Measurements from ENCODE around the gene C15orf39. TPM values are rescaled to one million over a fixed set of nuclear protein-coding genes. Genes with fewer than 3 reads are reported as not detected.

C15orf39 gene
- total RNA-seq, 4 donors from 2014 or later: 13.8 to 20.1 (median 17.2) TPM

DNA sequence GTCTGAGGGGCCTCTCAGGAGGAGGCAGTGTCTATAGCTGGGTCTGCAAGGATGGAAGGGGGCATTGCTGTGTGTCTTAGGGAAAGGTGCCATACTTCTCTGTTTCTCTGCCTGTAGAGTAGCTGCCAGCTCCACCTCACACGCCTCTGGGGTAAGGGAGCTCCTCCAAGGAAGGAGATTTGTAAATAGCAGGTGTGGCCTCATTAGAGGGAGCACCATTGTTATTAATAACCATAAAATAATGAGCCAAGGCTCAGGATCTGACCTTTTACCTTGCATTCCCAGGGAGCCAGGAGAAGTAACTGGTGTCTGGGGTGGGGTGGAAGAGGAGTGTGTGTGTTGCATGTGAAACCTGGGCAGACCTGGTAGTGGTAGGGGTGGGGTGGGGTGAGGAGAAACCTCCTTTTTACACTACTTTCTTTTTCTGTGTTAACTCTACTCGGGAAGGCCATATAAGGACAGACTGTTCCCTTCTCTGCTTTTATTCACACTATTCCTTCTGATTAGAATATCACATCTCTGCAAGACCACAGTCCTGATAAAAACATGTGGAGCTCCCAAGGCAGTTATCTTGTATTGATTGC lies 2.2 kb upstream of the C15orf39 start:
- WGBS, 2 donors: 74 to 84% methylated on average over 2 of the region's 2 CpGs
- Histone ChIP-seq H3K27ac (peak overlapping the region in 1 of 4 donors; percentile 97), H3K36me3 (no peaks in the 10 kb centered on the region), H3K9me3 (no peaks in the 10 kb centered on the region), H3K4me3 (no peak overlapping the region), H3K4me1 (peaks cover 0 to 57% (median 33%) of the 10 kb centered on the region in 4 donors), H3K27me3 (no peaks in the 10 kb centered on the region)
- no peak for DNase-seq (ENCODE audit: low spot score in 2 of 2)
- TF ChIP-seq EP300 (IDR thresholded peaks at IDR 0.05): no peak
- TF ChIP-seq POLR2A (IDR thresholded peaks at IDR 0.05): no peak
- TF ChIP-seq, protein P1, sequence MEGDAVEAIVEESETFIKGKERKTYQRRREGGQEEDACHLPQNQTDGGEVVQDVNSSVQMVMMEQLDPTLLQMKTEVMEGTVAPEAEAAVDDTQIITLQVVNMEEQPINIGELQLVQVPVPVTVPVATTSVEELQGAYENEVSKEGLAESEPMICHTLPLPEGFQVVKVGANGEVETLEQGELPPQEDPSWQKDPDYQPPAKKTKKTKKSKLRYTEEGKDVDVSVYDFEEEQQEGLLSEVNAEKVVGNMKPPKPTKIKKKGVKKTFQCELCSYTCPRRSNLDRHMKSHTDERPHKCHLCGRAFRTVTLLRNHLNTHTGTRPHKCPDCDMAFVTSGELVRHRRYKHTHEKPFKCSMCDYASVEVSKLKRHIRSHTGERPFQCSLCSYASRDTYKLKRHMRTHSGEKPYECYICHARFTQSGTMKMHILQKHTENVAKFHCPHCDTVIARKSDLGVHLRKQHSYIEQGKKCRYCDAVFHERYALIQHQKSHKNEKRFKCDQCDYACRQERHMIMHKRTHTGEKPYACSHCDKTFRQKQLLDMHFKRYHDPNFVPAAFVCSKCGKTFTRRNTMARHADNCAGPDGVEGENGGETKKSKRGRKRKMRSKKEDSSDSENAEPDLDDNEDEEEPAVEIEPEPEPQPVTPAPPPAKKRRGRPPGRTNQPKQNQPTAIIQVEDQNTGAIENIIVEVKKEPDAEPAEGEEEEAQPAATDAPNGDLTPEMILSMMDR (IDR thresholded peaks at IDR 0.05): no peak

DNA sequence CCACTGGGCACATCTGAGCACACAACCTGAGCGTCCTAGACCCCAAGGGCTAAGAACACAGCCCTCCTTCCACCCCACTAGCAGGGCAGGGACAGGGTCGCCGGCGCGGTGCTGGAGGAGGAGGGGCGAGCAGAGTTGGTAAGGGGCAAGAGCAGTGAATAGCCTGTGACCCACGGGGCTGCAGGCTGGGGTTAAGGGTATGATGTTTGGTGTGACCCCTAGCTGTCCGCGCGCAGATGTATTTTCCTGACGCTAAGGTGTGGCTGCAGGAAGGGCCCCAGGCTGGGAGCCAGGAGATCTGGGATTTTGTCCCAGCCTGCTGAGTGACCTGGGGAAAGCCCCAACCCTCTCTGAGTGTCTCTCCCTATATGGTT lies 1.3 kb upstream of the C15orf39 start:
- H3K27ac ChIP-seq: peak overlapping the region in 2 of 4 donors; percentile 97 to 98

DNA sequence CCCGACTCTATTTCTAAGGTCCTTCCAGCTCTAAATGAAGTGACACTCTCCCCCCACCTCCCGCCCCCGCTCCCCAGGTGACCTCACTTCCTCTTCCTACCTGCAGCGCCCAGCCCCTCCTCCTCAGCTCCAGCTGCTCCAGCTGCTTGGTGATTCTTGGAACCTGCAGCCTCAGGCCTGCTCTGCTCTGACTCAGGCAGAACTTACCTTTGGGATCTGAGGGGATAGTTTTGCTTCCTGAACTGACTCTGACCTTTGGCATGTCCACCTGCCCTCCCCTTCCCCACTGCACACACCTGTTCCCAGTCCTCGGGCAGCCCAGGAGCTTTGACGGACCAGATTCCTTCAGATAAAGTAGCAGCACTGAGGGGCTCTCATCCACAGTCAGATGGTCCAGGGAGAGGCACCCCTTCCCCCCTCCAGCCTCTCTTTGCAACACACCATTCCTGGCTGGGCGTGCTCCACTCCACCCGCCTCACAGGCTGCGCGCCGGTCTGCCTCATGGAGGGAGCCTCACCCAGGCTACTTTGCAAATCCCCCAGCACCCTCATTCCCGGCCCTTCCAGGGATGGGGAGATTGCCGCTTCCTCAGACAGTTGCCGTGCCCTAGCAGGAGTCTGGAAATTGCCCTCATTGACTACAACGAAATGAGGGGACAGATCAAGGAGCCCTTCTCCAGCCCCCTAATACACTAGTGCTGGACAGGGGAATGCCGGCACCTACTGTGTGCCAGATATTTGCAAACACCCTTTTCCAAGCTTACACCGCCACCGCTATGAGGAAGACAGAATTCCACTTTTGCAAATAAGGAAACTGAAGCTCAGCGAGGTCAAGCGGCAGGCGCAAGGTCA lies 692 bp upstream of the C15orf39 start:
- DNase-seq (ENCODE audit: low spot score in 2 of 2): no peak
- no peaks in the 10 kb centered on the region for H3K9me3 ChIP-seq
- no peak for TF ChIP-seq EP300 (IDR thresholded peaks at IDR 0.05)
- TF ChIP-seq, protein P1 (IDR thresholded peaks at IDR 0.05): no peak
- WGBS, 2 donors: 20 to 21% methylated on average over 19 to 20 of the region's 21 CpGs
- H3K27me3 ChIP-seq: no peaks in the 10 kb centered on the region
- peak overlapping the region; percentile 84 to 98 (median 94) for H3K4me3 ChIP-seq
- peaks cover 0 to 62% (median 33%) of the 10 kb centered on the region in 4 donors for H3K4me1 ChIP-seq
- H3K36me3 ChIP-seq: peaks cover 0 to 7% (median 2%) of the 10 kb centered on the region in 3 donors
- H3K27ac ChIP-seq: peak overlapping the region; percentile 90 to 99 (median 98)

More for the DNA sequence above, 1.3 kb upstream of the C15orf39 start:
- 45 to 57% methylated on average over 10 to 11 of the region's 11 CpGs for WGBS, 2 donors
- TF ChIP-seq POLR2A (IDR thresholded peaks at IDR 0.05): no peak
- TF ChIP-seq, protein P1 (IDR thresholded peaks at IDR 0.05): no peak
- TF ChIP-seq EP300 (IDR thresholded peaks at IDR 0.05): no peak
- H3K9me3 ChIP-seq: no peaks in the 10 kb centered on the region
- no peak for DNase-seq (ENCODE audit: low spot score in 2 of 2)
- H3K4me1 ChIP-seq: peaks cover 0 to 62% (median 37%) of the 10 kb centered on the region in 4 donors
- peaks cover 0 to under 1% (median 0%) of the 10 kb centered on the region in 3 donors for H3K36me3 ChIP-seq
- no peaks in the 10 kb centered on the region for H3K27me3 ChIP-seq
- H3K4me3 ChIP-seq: peak overlapping the region in 1 of 4 donors; percentile 98

DNA sequence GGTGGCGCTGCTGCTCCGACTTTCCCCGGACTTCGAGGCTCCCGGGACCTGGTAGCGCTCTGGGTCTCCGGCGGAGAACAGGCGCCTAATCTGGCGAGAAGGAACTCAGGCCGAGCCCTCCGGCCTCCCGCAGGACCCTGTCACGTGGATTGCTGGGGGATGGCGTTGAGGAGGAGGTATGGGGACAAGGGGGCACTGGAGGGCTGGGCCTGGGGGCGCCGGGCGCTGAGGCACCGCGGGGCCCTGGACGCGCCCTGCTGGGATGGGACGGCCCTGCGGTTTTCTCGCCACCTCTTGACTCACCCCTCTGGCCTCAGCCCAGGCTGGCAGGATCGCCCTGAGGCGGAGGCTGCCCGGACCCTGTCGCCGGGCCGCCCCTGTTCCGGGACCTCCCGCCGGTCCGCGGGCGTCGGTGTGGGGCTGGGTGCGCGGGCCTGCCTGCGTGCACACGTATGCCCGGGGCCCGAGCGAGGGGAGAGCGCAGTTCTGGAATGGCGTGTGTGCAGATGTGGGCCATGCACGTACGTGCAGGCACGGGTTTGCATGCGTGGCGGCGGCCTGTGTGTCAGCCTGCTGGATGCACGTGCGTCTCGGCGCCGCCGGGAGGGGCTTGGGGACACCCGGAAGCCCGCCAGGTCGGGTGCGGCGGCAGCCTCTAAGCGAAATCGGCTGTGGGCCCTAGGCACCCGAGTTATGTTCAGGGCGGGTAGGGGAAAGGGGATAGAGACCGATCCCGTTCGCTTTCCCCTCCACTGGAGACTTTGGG lies 752 bp downstream of the C15orf39 start:
- no peaks in the 10 kb centered on the region for H3K9me3 ChIP-seq
- peaks cover 0 to 21% (median 4%) of the 10 kb centered on the region in 3 donors for H3K36me3 ChIP-seq
- TF ChIP-seq POLR2A (IDR thresholded peaks at IDR 0.05): peak in 1 of 2 donors; percentile 26
- TF ChIP-seq EP300 (IDR thresholded peaks at IDR 0.05): peak in 1 of 2 donors; percentile 85
- TF ChIP-seq, protein P1 (IDR thresholded peaks at IDR 0.05): peak in 2 of 5 experiments; percentile 2 to 68
- peaks cover 0 to 73% (median 33%) of the 10 kb centered on the region in 4 donors for H3K4me1 ChIP-seq
- H3K27ac ChIP-seq: peak overlapping the region; percentile 90 to 99 (median 98)
- peak overlapping the region; percentile 84 to 98 (median 94) for H3K4me3 ChIP-seq
- 0 to 1% methylated on average over 26 to 30 of the region's 71 CpGs for WGBS, 2 donors
- H3K27me3 ChIP-seq: no peaks in the 10 kb centered on the region
- peak; percentile 56 to 63 for DNase-seq (ENCODE audit: low spot score in 2 of 2)
